NCI-H345 treated with DMSO at 0.1 percent for 48 hours (cell line): Measurements from ENCODE around the gene ZNF680.
"Not testable (repeated sequence)": the region's sequence is repeated elsewhere in the genome, so short reads cannot be mapped to it uniquely, and the experiment has no call there.

Source experiments
- DNase-seq: peaks from one replicate; lab custom pipeline; 2025; ENCODE audit not compliant: unreplicated experiment; lab: John Stamatoyannopoulos, UW

ZNF680 gene

GRCh38 chr7:64562626-64563278 lies at the start of gene ZNF680:
ZNF680 (minus strand) TSS chr7:64563071; CDS start chr7:64562954, 117 bp downstream.
- DNase-seq: peak; percentile 93

- DNase-seq: no peak
Observed at GRCh38 chr7:64612452-64612851, 49.6 kb upstream of the ZNF680 start.

DNA sequence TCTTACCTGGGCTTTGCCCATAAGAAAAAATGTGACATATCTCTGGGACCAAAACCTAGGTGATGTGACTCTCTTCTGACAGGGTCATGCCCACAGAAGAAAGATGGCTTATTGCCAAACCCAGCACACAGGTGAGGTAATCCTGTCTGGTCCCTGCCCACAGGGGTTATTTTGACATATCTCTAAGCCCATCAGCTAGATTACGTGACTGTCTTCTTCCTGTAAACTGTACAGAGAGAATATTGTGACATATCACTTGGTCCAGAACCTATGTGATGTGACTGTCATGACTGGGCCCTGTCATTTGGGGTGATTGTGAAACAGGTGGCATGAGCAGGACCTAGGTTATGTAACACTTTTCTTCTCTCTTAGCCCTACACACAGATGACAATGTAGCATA lies 48.8 kb upstream of the ZNF680 start:
- no peak for DNase-seq

- DNase-seq: no peak
Observed at GRCh38 chr7:64610997-64611396, 48.1 kb upstream of the ZNF680 start.

- DNase-seq: no peak
Observed at GRCh38 chr7:64608116-64608910, 45.4 kb upstream of the ZNF680 start.

DNA sequence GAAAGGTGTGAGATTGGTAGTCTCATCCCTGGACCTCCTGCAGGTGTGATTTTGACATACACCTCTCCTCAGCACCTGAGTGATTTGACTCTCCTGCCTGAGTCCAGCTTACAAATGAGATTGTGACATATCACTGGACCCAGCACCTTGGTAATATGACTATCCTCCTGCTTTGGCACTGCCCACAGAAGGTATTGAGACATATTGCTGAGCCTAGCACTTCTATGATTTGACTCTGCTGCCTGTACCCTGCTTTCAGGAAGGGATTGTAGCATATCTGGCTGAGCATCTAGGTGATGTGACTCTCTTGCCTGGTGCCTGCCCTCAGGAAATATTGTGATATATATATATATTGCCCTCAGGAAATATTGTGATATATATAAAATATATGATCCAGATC lies 43.5 kb upstream of the ZNF680 start:
- no peak for DNase-seq

DNA sequence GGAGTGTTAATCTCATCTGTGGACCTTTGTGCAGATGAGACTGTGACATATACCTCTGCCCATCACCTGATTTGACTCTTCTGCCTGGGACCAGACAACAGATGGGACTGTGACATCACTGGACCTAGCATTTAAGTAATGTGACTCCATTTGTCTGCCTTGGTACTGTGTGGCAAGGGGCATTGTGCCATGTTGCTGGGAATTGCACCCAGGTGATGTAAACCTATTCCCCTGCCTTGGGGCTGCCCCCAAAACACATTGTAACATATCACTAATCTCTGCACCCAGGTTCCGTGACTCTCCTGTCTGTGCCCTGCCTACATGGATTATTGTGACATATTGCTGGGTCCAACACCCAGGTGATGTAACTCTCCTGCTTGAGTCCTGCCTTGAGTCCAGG lies 40.4 kb upstream of the ZNF680 start:
- no peak for DNase-seq

- DNase-seq: no peak
Observed at GRCh38 chr7:64602518-64602917, 39.6 kb upstream of the ZNF680 start.

- no peak for DNase-seq
Observed at GRCh38 chr7:64602086-64602485, 39.2 kb upstream of the ZNF680 start.

- DNase-seq: no peak
Observed at GRCh38 chr7:64599359-64599758, 36.5 kb upstream of the ZNF680 start.

DNA sequence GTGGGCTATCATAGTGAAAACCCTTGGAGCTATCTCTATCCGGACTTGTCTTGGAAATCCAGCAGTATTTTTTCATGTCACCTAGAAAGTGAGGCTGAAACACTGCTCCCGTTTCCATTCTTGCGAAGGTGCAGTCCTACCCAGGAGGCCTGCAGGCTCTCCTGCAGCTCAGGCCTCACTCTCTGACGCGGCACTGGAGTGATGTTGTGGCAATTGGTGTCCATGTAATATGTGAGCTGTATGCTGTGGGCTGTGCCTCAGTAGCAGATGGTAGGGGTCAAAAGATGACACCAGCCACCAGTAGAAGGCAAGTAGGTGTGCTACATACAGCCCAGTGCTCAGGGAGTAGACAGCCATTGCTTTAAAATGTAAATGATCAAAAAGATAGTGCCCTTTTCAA lies 28.1 kb upstream of the ZNF680 start:
- no peak for DNase-seq

DNA sequence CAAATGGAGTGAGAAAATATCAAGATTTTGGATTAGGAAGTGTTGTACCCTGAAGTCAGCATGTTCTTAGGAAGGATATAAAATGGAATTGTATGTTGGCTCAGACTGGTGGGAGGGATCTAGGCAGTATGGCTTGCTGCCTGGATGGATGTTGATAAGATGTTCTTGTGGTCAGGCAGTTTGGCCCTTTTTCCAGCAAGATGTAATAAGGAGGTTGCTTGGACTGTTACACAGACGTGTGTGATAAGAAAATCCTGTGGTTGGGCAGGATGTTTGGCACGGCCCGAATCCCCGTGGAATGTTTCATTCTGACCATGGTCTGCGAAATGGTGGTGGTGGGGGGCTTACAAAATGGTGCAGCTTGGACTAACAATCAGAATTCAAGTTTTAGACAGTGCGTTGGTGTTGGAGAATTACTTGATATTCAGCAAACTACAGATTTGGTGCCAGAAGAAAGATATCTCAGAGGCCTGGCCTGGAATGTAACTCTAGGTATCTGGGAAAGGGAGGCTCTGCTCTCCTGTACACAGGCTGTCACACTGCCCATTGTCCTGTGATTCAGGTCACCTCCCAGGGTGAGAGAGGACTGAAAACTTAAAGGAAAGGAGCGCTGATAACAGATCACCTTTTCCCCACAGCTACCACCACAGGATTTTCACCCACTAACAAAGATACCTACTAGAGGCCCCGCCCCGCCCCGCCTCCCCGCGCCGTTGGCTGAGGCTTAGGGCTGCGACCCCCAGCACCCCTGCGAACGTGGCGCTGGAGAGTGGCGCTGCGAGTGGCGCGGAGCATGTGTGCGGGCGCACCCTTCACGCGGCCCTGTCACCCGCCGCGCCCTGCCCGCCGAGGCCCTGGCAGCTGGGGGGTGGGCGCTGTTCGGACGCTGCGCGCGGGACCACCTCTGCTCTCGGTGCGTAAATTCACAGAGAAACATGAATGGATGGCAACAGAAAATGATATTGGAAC lies 19.3 kb upstream of the ZNF680 start:
- DNase-seq: no peak

DNA sequence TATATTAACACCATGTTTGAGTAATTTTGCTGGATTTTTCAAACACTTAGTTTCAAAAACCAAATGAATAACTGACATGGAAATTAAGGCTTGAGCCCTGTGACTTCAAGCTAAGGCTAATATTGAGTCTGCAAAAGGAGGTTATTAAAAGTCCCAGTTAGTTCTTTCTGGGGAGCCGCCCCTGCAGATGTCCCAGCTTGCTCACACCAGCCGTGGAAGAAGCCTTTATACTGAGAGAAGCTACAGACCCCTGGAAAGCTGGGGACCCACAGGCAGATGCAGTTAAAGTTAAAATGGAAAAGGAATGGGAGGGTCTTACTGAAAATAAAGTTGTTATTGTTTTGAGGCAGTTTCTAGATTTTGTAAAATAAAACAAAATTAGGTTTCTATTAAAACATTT lies 18.5 kb upstream of the ZNF680 start:
- no peak for DNase-seq

GRCh38 chr7:64574540-64575099 lies 11.7 kb upstream of the ZNF680 start:
- DNase-seq: no peak

DNA sequence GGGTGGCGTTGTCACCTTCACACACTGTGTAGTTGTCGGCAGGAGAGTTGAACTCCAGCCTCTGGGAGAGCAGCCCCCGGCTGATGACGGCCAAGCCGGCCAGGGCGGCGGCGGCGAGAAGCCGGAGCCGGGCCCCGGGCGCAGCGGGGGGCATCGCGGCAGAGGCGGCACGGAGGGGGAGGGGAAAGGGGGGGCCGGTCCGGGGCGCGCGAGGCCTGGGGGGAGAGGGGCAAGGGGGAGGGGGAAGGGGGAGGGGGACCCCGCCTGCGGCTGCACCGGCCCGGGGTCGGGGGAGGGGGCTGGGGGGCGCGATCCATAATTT lies 7.4 kb upstream of the ZNF680 start:
- DNase-seq: not testable (repeated sequence)

- peak; percentile 35 for DNase-seq
Observed at GRCh38 chr7:64569372-64570283, 6.8 kb upstream of the ZNF680 start.

- DNase-seq: no peak
Observed at GRCh38 chr7:64562256-64562625, 630 bp downstream of the ZNF680 start.

DNA sequence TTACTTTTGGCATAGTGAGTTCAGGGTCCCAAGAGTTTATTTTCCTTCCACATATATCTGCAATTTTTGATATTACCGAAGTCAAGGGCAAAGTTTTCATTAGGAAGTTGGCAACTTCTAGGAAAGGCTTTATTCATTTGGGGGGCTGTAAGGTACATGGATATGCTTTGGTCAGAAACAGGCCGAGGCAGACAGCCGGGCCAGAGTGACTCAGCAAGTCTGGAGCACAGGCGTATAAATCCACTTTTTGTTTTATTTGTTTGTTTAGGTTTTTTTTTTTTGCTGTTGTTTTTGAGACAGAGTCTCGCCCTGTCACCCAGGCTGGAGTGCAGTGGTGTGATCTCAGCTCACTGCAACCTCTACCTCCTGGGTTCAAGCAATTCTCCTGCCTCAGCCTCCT lies 3.7 kb downstream of the ZNF680 start:
- no peak for DNase-seq

- DNase-seq: no peak
Observed at GRCh38 chr7:64558781-64559180, 4.1 kb downstream of the ZNF680 start.

GRCh38 chr7:64558323-64558705 lies 4.6 kb downstream of the ZNF680 start:
- no peak for DNase-seq
